GM13976 (cell line): Measurements from ENCODE around the gene CDON.

Experiments
- DNase-seq: peaks from one replicate; pipeline ENCODE4 v3.0.0; 2012; ENCODE audit warnings: low spot score
- in situ Hi-C: fragments of 300-500 bp; cut with MboI; formaldehyde crosslinking; loops from one replicate; pipeline ENCODE4 v1.12.0; 2022; ENCODE audit warnings: low sequenced_read_pairs, mixed read lengths, inconsistent platforms; ENCODE audit not compliant: unreplicated experiment
- TF ChIP-seq, protein P1 (sequence below): IDR thresholded peaks from 2 replicates; pipeline ENCODE4 v1.5.1; 2012; ENCODE audit warnings: borderline replicate concordance, mild to moderate bottlenecking; ENCODE audit not compliant: insufficient read depth; ENCODE audit errors: extremely low read depth, missing control alignments, control extremely low read depth

Gene CDON

GRCh38 chr11:126058105-126058874 is 4.4 kb downstream of the CDON start:
- TF ChIP-seq, protein P1, sequence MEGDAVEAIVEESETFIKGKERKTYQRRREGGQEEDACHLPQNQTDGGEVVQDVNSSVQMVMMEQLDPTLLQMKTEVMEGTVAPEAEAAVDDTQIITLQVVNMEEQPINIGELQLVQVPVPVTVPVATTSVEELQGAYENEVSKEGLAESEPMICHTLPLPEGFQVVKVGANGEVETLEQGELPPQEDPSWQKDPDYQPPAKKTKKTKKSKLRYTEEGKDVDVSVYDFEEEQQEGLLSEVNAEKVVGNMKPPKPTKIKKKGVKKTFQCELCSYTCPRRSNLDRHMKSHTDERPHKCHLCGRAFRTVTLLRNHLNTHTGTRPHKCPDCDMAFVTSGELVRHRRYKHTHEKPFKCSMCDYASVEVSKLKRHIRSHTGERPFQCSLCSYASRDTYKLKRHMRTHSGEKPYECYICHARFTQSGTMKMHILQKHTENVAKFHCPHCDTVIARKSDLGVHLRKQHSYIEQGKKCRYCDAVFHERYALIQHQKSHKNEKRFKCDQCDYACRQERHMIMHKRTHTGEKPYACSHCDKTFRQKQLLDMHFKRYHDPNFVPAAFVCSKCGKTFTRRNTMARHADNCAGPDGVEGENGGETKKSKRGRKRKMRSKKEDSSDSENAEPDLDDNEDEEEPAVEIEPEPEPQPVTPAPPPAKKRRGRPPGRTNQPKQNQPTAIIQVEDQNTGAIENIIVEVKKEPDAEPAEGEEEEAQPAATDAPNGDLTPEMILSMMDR = no peak
- no peak for DNase-seq
- in situ Hi-C loops = no loop called here

- DNase-seq = no peak
- in situ Hi-C loops = no loop called here
- TF ChIP-seq, protein P1 = no peak
Observed at GRCh38 chr11:126054882-126055281, 7.8 kb downstream of the CDON start.

GRCh38 chr11:126054408-126054807 is 8.3 kb downstream of the CDON start:
- TF ChIP-seq, protein P1 = no peak
- DNase-seq = no peak
- in situ Hi-C loops = no loop called here

DNA sequence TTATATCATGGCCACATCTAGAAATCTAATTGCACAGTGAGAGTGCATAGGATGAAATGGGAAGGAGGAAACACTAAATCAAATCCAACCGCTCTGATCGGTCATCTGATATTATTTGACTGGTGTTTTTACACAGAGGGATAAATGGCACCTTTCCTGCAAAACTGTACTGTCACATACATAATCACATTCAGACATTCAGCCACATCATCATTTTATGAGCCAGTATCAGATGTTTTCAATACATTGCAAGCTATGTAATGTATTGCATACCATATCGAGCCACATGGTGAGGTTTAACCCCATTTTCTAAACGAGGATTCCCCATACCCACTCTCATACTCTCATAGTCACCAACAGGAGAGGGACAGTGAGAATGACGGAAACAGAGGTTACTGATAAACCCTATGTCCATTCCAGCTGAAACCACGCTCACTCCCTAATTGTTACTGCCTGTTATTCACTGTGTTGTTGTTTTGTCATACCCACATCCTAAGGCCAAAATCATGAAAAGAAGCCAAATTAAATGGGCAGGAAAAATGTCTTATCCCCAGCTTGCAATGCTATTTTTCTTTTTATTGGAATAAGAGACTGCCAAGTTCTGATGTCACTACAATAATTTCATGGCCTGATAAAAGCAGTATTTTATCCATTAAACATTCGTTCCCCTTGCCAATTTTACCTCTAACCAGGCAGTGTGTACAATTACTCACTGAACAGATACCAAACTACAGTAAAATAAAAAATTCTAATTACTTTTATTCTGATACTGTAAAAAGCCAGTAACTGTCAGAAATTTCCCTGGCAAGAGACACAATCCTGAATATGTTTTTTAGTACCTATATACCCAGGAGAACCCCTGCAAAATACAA is 9.0 kb downstream of the CDON start:
- in situ Hi-C loops = no loop called here
- TF ChIP-seq, protein P1 = no peak
- no peak for DNase-seq

GRCh38 chr11:126051117-126051516 is 11.5 kb downstream of the CDON start:
- DNase-seq = no peak
- TF ChIP-seq, protein P1 = no peak
- in situ Hi-C loops = no loop called here

- in situ Hi-C loops = no loop called here
- TF ChIP-seq, protein P1 = no peak
- DNase-seq = no peak
Observed at GRCh38 chr11:126049159-126049558, 13.5 kb downstream of the CDON start.
